Measurements from ENCODE around the gene KCNG2.

- TF ChIP-seq CTCF (IDR thresholded peaks at IDR 0.05) (no peak), EZH2 (IDR thresholded peaks at IDR 0.05) (no peak)
Measured at GRCh38 chr18:79947881-79948610, 150.3 kb downstream of the KCNG2 start.

Measured in neural progenitor cell (in vitro differentiated cells).